G401.6 (cell line): ENCODE results near the gene DLG5.

ENCODE experiments used
- FAIRE-seq: peaks from 2 replicates; lab custom pipeline; 2012; peaks lifted over from hg19 to GRCh38; lab: Jason Lieb, UNC

DLG5 gene

GRCh38 chr10:77819210-77820112 is 107.1 kb downstream of the DLG5 start:
- FAIRE-seq: no peak

- no peak for FAIRE-seq
Measured at GRCh38 chr10:77818378-77818777, 108.2 kb downstream of the DLG5 start.

DNA sequence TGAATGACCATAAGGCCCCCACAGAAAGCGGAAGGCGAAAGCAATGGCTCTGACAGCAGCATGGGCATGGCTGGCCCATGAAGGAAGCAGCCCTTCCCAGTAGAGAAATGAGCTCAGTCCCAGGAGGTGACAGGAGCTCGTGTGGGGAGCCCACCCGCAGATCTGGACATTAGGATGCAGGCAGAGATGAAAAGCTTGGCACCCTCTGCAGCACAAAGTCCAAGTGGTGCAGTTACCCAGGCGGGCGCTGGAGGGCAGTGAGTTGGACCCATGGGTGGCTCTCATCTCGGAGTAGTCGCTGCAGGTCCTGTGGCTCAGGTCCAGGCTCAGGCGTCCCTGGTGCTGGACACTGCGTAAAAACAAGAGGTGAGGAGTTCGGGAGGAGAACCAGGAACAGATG is 109.0 kb downstream of the DLG5 start:
- no peak for FAIRE-seq

GRCh38 chr10:77816311-77816710 is 110.2 kb downstream of the DLG5 start:
- no peak for FAIRE-seq

- FAIRE-seq: no peak
Measured at GRCh38 chr10:77812741-77813140, 113.8 kb downstream of the DLG5 start.

DNA sequence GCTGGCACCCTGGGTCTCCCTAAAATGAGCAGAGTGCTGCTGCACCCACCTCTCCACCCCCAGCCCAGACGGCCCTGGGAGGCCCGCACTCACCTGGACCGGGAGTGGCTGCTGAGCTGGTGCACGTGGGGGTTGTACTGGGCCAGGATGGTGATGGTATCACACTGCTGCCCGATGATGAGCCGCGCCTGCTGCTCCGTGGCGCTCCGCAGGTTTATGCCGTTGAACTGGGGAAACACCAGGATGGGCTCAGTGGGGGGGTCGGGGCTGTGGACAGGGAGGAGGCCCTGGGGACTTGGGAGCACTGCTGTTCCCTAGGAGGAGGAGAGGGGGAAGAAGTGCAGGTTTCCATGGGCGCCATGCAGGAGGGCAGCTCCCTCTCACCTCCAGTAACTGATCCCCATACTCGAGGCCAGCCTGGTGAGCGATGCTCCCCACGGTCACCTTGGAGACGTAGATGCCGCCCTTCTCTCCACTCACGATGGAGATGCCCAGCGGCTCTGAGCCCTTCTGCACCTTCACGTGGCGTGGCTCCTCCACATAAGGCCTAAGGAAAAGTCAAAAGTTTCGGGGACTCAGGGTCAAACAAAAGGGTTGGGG is 114.6 kb downstream of the DLG5 start:
- no peak for FAIRE-seq

GRCh38 chr10:77810446-77811335 is 115.9 kb downstream of the DLG5 start:
- no peak for FAIRE-seq

GRCh38 chr10:77809336-77809735 is 117.2 kb downstream of the DLG5 start:
- FAIRE-seq: no peak

DNA sequence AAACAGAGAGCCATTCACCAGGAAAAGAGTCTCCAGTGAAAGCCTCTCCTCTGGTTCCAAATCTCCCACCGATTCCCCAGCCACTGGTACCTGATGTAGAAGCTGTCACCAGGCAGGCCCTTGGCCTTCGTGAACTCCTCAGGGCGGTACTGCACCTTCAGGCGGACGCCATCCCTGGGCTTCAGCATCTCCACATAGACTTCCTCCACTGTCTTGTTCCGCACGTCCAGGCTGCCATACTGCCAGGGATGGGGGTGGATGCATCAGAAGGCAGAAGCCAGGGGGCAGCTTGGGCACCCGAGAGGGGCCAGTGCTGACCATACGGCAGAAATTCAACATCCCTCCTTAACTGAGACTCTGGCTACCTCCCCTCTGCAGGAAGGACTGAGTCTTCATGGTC is 118.8 kb downstream of the DLG5 start:
- no peak for FAIRE-seq

DNA sequence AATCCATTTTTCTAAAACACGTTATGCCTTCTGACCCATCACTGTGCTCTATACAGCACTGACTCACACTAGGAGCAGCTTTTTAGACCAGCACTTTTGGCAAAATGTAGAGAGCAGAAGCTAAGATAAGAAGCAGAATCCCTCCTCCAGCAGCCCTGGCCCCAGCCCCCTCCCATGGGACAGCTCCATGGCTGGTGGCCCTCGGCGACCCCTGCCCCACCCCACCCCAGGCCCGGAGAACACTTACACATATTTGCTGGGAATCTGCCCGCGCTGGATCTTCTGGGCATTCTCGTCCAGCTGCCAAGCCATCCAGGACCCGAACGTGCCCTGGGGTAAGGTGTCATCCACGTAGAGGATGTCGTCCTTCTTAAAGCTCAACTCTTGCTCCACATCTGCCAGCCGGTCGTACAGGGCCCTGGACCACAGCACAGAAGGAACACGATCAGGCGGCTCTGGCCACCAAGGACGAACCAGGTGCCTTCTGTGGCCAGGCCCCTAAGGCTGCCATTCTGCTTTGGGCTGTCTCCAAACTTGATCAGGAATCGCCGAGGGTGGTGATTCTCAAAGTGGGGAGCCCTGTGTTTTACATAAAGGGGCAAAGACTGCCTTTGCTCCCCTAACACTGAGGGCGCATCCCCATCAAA is 119.9 kb downstream of the DLG5 start:
- no peak for FAIRE-seq

DNA sequence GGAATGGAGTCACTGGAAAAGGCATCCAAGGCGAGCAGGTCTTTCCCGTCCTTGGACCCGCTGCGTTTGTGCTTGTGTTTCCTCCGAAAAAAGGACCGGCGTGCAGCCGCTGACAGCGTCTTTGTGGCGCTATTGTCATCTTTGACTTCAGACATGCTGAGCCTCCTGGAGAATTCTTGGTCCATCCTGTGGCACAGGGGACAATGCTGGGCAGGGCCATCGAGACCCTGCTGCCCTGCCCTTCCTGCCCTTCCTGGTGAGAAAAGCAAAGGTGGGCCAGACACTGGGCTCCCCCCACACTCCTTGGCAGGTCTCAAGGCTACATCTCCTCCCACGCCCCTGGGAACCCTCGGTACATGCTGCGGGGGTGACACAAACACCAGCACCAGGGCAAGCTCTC is 120.9 kb downstream of the DLG5 start:
- FAIRE-seq: no peak

- no peak for FAIRE-seq
Measured at GRCh38 chr10:77804371-77804770, 122.2 kb downstream of the DLG5 start.

DNA sequence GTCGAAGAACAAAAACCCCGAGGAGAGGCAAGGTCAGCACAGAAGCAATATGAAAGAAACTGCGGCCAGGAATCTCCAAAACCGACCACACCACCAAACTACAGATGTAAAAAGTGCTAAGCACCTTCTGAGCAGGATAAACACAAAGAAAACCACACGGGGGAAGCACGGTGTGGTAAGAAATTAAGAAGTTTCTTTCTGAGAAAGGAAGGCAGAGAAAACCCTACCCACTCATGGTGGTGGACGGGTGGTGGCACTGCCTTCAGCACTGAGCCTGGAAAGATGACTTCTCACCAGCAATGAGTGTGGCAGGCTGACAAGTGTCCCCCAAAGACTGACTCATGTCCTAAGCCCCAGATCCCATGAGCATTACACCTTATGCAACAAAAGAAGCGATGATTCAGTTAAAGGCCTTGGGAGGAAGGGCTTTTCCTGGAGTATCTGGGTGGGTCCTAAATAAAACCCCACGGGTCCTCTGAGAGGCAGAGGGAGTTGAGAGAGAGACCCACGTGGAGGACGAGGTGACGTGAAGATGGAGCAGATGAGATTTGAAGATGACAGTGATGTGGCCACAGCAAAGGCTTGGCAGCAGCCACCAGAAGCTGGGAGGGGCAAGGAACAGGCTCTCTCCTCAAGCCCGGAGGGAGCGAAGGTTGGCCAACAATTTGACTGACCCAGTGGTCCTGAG is 124.9 kb downstream of the DLG5 start:
- no peak for FAIRE-seq

DNA sequence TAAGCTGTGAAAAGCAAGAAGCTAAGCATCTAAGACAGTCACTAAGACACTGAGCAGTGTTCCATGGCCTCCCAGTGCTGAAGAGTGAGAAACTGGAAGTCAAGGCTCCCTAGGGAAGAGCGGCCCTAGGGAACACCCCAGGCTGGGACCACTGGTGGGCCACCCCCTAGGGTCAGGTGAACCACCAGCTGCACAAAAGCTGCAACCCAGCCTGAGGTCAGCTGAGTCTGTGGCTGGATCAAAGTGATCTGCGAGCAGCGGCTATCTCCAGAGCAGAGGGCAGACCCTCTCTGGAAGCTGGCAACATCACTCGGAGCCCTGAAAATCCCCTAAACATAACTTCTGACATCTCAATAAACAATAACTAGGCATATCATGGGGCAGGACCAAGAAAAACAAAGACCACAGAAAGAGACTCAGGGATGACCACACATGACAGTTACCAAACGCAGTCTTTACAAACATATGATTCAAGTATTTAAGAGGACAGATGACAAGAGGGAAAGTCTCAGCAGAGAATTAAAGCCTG is 125.8 kb downstream of the DLG5 start:
- no peak for FAIRE-seq

- FAIRE-seq: no peak
Measured at GRCh38 chr10:77800320-77800719, 126.2 kb downstream of the DLG5 start.

GRCh38 chr10:77799352-77799751 is 127.2 kb downstream of the DLG5 start:
- FAIRE-seq: no peak

- no peak for FAIRE-seq
Measured at GRCh38 chr10:77798940-77799339, 127.6 kb downstream of the DLG5 start.

GRCh38 chr10:77796311-77796915 is 130.1 kb downstream of the DLG5 start:
- no peak for FAIRE-seq

DNA sequence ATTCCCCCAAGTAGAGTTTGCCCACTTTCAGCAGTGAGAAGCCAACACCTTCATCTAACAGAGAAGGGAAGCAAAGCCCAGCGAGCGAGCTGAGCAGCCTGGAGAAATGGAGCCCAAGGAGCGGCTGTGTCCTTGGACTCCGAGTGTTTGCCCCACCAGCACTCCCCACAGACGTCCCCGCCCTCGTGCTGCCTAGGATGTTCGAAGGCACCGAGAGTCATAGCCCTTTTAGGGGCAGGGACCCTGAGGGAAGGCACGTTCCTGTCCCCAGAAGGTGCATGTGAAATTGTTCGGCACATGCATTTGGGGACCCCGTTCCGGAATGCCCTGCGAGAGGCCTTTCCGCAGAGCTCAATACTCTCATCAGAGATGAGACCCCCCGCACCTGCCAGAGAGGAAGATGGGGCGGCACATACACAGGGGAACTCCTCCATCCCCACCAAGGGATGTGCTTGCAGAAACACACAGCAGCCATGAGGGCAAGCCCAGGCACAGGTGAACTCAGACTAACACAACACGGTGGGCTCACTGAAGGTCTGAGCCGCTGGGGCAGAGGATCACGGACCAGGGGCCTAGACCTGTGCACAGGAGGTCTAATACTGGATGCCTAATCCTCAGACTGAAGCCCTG is 131.0 kb downstream of the DLG5 start:
- no peak for FAIRE-seq
